OCI-LY7 (cell line): ENCODE results near the gene SRCIN1. TPM values are rescaled to one million over a fixed set of nuclear protein-coding genes. Genes with fewer than 3 reads are reported as not detected.
"Not testable (repeated sequence)": the region's sequence is repeated elsewhere in the genome, so short reads cannot be mapped to it uniquely, and the experiment has no call there.

Experiments used
- BruUV-seq: library from RNA; stranded (reverse); fragments of 400-500 nt; replicated peaks from 2 replicates; lab custom pipeline; 2021; lab: Mats Ljungman, UMichigan
- CTCF ChIA-PET: fragments of 300-600 bp; sonication (Branson Sonifier 250); formaldehyde crosslinking; loops from one replicate; lab custom pipeline; 2022; ENCODE audit warnings: antibody characterized with exemption; ENCODE audit not compliant: unreplicated experiment; lab: Charles Lee
- POLR2A ChIA-PET: fragments of 300-600 bp; sonication (Branson Sonifier 250); formaldehyde crosslinking; loops from one replicate; lab custom pipeline; 2022; ENCODE audit warnings: antibody characterized with exemption; lab: Charles Lee
- DNase-seq: peaks from one replicate; pipeline ENCODE4 v3.0.0-alpha.2; 2015; ENCODE audit warnings: low spot score
- H2AFZ ChIP-seq: fragments of 200-600 bp; sonication (generic), shearing (Covaris generic); 2 replicates; pipeline ENCODE4 v1.6.1; 2014; ENCODE audit warnings: mild to moderate bottlenecking, antibody characterized with exemption, low read length, moderate library complexity
- H3K27ac ChIP-seq: fragments of 200-600 bp; sonication (generic); 2 replicates; pipeline ENCODE4 v1.5.1; 2014; ENCODE audit warnings: mixed run types, low read depth, mild to moderate bottlenecking, moderate library complexity, low read length, inconsistent platforms; ENCODE audit not compliant: poor library complexity, severe bottlenecking
- H3K36me3 ChIP-seq: fragments of 200-600 bp; sonication (generic); 2 replicates; pipeline ENCODE4 v1.6.1; 2014; ENCODE audit warnings: mild to moderate bottlenecking, antibody characterized with exemption, low read length, moderate library complexity, mixed read lengths; ENCODE audit not compliant: insufficient read depth
- H3K4me1 ChIP-seq: fragments of 200-600 bp; sonication (generic); 2 replicates; pipeline ENCODE4 v1.5.1; 2014; ENCODE audit warnings: mild to moderate bottlenecking, low read length; ENCODE audit not compliant: insufficient read depth, poor library complexity, severe bottlenecking
- H3K4me2 ChIP-seq: fragments of 200-600 bp; sonication (generic); 2 replicates; pipeline ENCODE4 v1.6.1; 2014; ENCODE audit warnings: mild to moderate bottlenecking, low read length
- H3K4me3 ChIP-seq: fragments of 200-600 bp; sonication (generic); 2 replicates; pipeline ENCODE4 v1.5.1; 2014; ENCODE audit warnings: mild to moderate bottlenecking, low read depth, low read length; ENCODE audit not compliant: poor library complexity, severe bottlenecking
- H3K79me2 ChIP-seq: fragments of 200-600 bp; sonication (generic); 2 replicates; pipeline ENCODE4 v1.6.1; 2016; ENCODE audit warnings: low read depth, mild to moderate bottlenecking, low read length, moderate library complexity, mixed read lengths; ENCODE audit not compliant: insufficient read depth
- H3K9me2 ChIP-seq: fragments of 200-600 bp; sonication (generic); 2 replicates; pipeline ENCODE4 v1.6.1; 2016; ENCODE audit warnings: mild to moderate bottlenecking, low read length, mixed read lengths; ENCODE audit not compliant: insufficient read depth
- H3K9me3 ChIP-seq: fragments of 200-600 bp; sonication (generic); 2 replicates; pipeline ENCODE4 v1.6.1; 2014; ENCODE audit warnings: mild to moderate bottlenecking, mixed run types, low read length, mixed read lengths
- H4K20me1 ChIP-seq: fragments of 200-600 bp; sonication (generic); 2 replicates; pipeline ENCODE4 v1.6.1; 2014; ENCODE audit warnings: mild to moderate bottlenecking, antibody characterized with exemption, low read length, moderate library complexity, mixed read lengths; ENCODE audit not compliant: insufficient read depth
- CTCF ChIP-seq: fragments of 200-600 bp; sonication (generic); conservative IDR thresholded peaks from 2 replicates; pipeline ENCODE4 v1.5.1; 2014; ENCODE audit warnings: mild to moderate bottlenecking, antibody characterized with exemption, low read length, moderate library complexity, mixed read lengths
- EZH2phosphoT487 ChIP-seq: fragments of 200-600 bp; sonication (generic); IDR thresholded peaks from 2 replicates; pipeline ENCODE4 v1.6.1; 2018; ENCODE audit warnings: low read depth, borderline replicate concordance, mild to moderate bottlenecking, mixed run types, antibody characterized with exemption, low read length, moderate library complexity, mixed read lengths
- intact Hi-C: fragments of 100-400 bp; cut with micrococcal nuclease; formaldehyde crosslinking; loops from one replicate; pipeline ENCODE4 v1.10.0; 2022; ENCODE audit not compliant: unreplicated experiment
- total RNA-seq, 2 experiments: library from RNA; depleted of rRNA in 1 of 2; stranded (reverse); fragments of >200 nt in 1 of 2; shearing (Covaris generic) in 1 of 2; gene quantifications; 2 replicates each; pipeline ENCODE4 v1.2.3, GENCODE V29; 2014 to 2022

SRCIN1 gene
- total RNA-seq, 2 experiments from 2014 or later = 1.5 to 4.6 TPM

GRCh38 chr17:38625482-38625881 is 19.7 kb upstream of the SRCIN1 start:
- CTCF ChIA-PET = interaction anchor here (1.4 kb wide), 1 partner anchor 37 kb away, joined by 3 read pairs; no protein-coding TSS in a partner anchor
- Histone ChIP-seq H3K79me2 (no peaks in the 10 kb centered on the region), H3K27ac (no peak overlapping the region), H2AFZ (peak overlapping the region; percentile 8; the same call in 1 of the 2 replicates), H3K9me2 (no peaks in the 10 kb centered on the region), H3K9me3 (peaks cover 4% of the 10 kb centered on the region; the same call in 1 of the 2 replicates), H3K4me2 (no peak overlapping the region), H3K4me3 (no peak overlapping the region), H3K4me1 (peaks cover 12% of the 10 kb centered on the region), H4K20me1 (no peaks in the 10 kb centered on the region), H3K36me3 (no peaks in the 10 kb centered on the region)
- intact Hi-C loops = no loop called here
- BruUV-seq = no TSS peak
- no peak for DNase-seq
- POLR2A ChIA-PET = no interaction called here
- TF ChIP-seq CTCF (no peak), EZH2phosphoT487 (no peak)

GRCh38 chr17:38624782-38625355 is 19.1 kb upstream of the SRCIN1 start:
- H3K36me3 ChIP-seq, H4K20me1 ChIP-seq, BruUV-seq, H3K79me2 ChIP-seq, intact Hi-C loops, H3K27ac ChIP-seq, H3K9me2 ChIP-seq, H3K9me3 ChIP-seq: not testable (repeated sequence)
- CTCF ChIA-PET = interaction anchor here (1.4 kb wide), 1 partner anchor 38 kb away, joined by 3 read pairs; no protein-coding TSS in a partner anchor
- H2AFZ ChIP-seq = peak overlapping the region; percentile 8; the same call in 1 of the 2 replicates
- DNase-seq = peak; percentile 47
- H3K4me3 ChIP-seq = peak overlapping the region; percentile 32
- peak overlapping the region; percentile 40; the same call in 1 of the 2 replicates for H3K4me2 ChIP-seq
- peaks cover 12% of the 10 kb centered on the region for H3K4me1 ChIP-seq
- POLR2A ChIA-PET = interaction anchor here (0.7 kb wide), 2 partner anchors 17 to 121 kb away, joined by 3 to 4 read pairs; no protein-coding TSS in a partner anchor

- Histone ChIP-seq H4K20me1 (no peaks in the 10 kb centered on the region), H3K4me3 (no peak overlapping the region), H3K79me2 (no peaks in the 10 kb centered on the region), H3K36me3 (no peaks in the 10 kb centered on the region), H3K4me1 (peaks cover 12% of the 10 kb centered on the region), H2AFZ (no peak overlapping the region), H3K9me2 (no peaks in the 10 kb centered on the region), H3K9me3 (peaks cover 4% of the 10 kb centered on the region; the same call in 1 of the 2 replicates), H3K27ac (no peak overlapping the region), H3K4me2 (no peak overlapping the region)
- TF ChIP-seq CTCF = no peak
- TF ChIP-seq EZH2phosphoT487 = no peak
- no peak for DNase-seq
- ChIA-PET CTCF (no interaction called here), POLR2A (no interaction called here)
- intact Hi-C loops = no loop called here
- BruUV-seq = no TSS peak
Measured at GRCh38 chr17:38621538-38621937, 15.8 kb upstream of the SRCIN1 start.
